ENCODE results near the gene UBE2D2. TPM values are rescaled to one million over a fixed set of nuclear protein-coding genes. Genes with fewer than 3 reads are reported as not detected.

Gene UBE2D2
- total and polyA plus RNA-seq, 2 of the 4 experiments (the other 2 are of a cell fraction) = 26.9 to 35.7 TPM

DNA sequence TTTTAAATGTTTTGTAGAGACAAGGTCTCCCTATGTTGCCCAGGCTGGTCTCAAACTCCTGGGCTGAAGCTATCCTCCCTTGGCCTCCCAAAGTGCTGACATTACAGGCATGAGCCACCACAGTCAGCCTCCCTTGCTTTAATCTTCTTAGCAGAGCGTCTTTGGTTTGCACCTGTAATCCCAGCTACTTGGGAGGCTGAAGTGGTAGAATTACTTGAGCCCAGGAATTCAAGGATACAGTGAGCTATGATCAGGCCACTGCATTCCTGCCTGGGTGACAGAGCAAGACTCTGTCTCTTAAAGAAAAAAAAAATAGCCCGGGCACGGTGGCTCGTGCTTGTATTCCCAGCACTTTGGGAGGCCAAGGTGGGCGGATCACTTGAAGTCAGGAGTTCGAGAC lies 27.8 kb downstream of the UBE2D2 start:
- Histone ChIP-seq H3K9me1 (ENCODE audit: insufficient read depth, low read length) (peaks cover 15% of the 10 kb centered on the region; the same call in 1 of the 2 replicates), H3K14ac (replicated peaks; ENCODE audit: low read depth, low read length) (no peak overlapping the region), H3K36me3 (ENCODE audit: control insufficient read depth, insufficient read depth, low read length) (peaks cover 11% of the 10 kb centered on the region), H4K8ac (ENCODE audit: low read depth in 2 of 2, low read length in 2 of 2) (no peak overlapping the region), H3K4ac (ENCODE audit: low read depth, low read length) (no peak overlapping the region; the same call in 1 of the 2 replicates), H3K4me2 (ENCODE audit: low read depth, low read length) (no peak overlapping the region), H2BK5ac (ENCODE audit: low read depth, low read length, poor library complexity, severe bottlenecking) (no peak overlapping the region), H2BK20ac (ENCODE audit: low read depth, low read length) (no peak overlapping the region), H3K23ac (ENCODE audit: low read depth, low read length) (peak overlapping the region; percentile 17; the same call in 1 of the 2 replicates), H4K20me1 (ENCODE audit: insufficient read depth, low read length) (peaks cover 40% of the 10 kb centered on the region), H4K5ac (ENCODE audit: low read depth, low read length) (no peak overlapping the region), H3K4me1 (ENCODE audit: control insufficient read depth, insufficient read depth, low read length) (no peaks in the 10 kb centered on the region; the same call in 1 of the 2 replicates), H2BK15ac (ENCODE audit: low read depth, low read length) (no peak overlapping the region), H2AFZ (replicated peaks; ENCODE audit: low read length, poor library complexity) (no peak overlapping the region), H3K56ac (ENCODE audit: extremely low read depth, insufficient read depth, low read length) (no peak overlapping the region), H4K91ac (ENCODE audit: insufficient read depth, low read depth, low read length) (peak overlapping the region; percentile 23; the same call in 1 of the 2 replicates), H2AK9ac (replicated peaks; ENCODE audit: low read depth, low read length, poor library complexity) (no peak overlapping the region), H3K27ac (ENCODE audit: insufficient read depth, low read length) (no peak overlapping the region), H3K18ac (ENCODE audit: low read depth, low read length) (no peak overlapping the region), H3K79me1 (ENCODE audit: low read depth in 1 of 2, low read length in 2 of 2) (peaks cover 11 to 65% of the 10 kb centered on the region in 2 experiments; a peak in 3 of 4 replicates), H3K4me3 (ENCODE audit: insufficient read depth, low read depth, low read length) (no peak overlapping the region), H3K27me3 (ENCODE audit: control insufficient read depth, insufficient read depth, low read length) (no peaks in the 10 kb centered on the region), H2AK5ac (ENCODE audit: low read depth, low read length) (0 out of 2 replicates have a peak overlapping the region, but pooled peaks have one; percentile 7), H2BK120ac (ENCODE audit: low read depth, low read length) (0 out of 2 replicates have a peak overlapping the region, but pooled peaks have one; percentile 8), H3K9me3 (ENCODE audit: control insufficient read depth, insufficient read depth, low read length) (no peaks in the 10 kb centered on the region), H3K9ac (ENCODE audit: low read depth, low read length) (no peak overlapping the region)
- in situ Hi-C loops (cut with MboI; ENCODE audit: low sequenced_read_pairs) (no loop called here), dilution Hi-C loops (cut with HindIII; ENCODE audit: low sequenced_read_pairs, unreplicated experiment) (no loop called here), intact Hi-C loops (cut with micrococcal nuclease) (no loop called here)
- CTCF ChIA-PET = interaction anchor here (0.7 kb wide), 1 partner anchor 46 kb away, joined by 3 read pairs; no protein-coding TSS in a partner anchor
- POLR2A ChIA-PET (ENCODE audit: unreplicated experiment) = no interaction called here
- TF ChIP-seq RAD21 (IDR thresholded peaks at IDR 0.05; ENCODE audit: low read length) = no peak
- ATAC-seq (ENCODE audit: low read depth) (no peak; the same call in 1 of the 2 replicates), DNase-seq (no peak)
- BruUV-seq (replicated peaks) = no TSS peak
- 94% methylated on average over 3 of the region's 6 CpGs; no CpG with 5 or more reads in 1 of the 2 experiments for WGBS, 2 experiments (ENCODE audit: extremely low coverage in 2 of 2, insufficient read length in 1 of 2)
